ENCODE data around the gene SERPINA3. TPM values are rescaled to one million over a fixed set of nuclear protein-coding genes. Genes with fewer than 3 reads are reported as not detected.

Gene SERPINA3
- total and polyA plus RNA-seq, 9 donors: 49.6 to 291 (median 224) TPM

GRCh38 chr14:94646066-94646465 is 33.9 kb downstream of the SERPINA3 start:
- WGBS, 3 donors: 93 to 97% (median 96%) methylated on average over 2 of the region's 2 CpGs
- Histone ChIP-seq H3K27ac (no peak overlapping the region), H3K36me3 (no peaks in the 10 kb centered on the region), H3K4me1 (ENCODE audit: insufficient read depth) (no peaks in the 10 kb centered on the region), H3K27me3 (no peaks in the 10 kb centered on the region), H3K4me3 (no peak overlapping the region), H3K9me3 (no peaks in the 10 kb centered on the region)
- intact Hi-C loops (cut with DNase I): no loop called here
- DNase-seq: no peak
- no peak for TF ChIP-seq EP300 (IDR thresholded peaks at IDR 0.05)
- TF ChIP-seq POLR2A (IDR thresholded peaks at IDR 0.05): no peak
- TF ChIP-seq, protein P1, sequence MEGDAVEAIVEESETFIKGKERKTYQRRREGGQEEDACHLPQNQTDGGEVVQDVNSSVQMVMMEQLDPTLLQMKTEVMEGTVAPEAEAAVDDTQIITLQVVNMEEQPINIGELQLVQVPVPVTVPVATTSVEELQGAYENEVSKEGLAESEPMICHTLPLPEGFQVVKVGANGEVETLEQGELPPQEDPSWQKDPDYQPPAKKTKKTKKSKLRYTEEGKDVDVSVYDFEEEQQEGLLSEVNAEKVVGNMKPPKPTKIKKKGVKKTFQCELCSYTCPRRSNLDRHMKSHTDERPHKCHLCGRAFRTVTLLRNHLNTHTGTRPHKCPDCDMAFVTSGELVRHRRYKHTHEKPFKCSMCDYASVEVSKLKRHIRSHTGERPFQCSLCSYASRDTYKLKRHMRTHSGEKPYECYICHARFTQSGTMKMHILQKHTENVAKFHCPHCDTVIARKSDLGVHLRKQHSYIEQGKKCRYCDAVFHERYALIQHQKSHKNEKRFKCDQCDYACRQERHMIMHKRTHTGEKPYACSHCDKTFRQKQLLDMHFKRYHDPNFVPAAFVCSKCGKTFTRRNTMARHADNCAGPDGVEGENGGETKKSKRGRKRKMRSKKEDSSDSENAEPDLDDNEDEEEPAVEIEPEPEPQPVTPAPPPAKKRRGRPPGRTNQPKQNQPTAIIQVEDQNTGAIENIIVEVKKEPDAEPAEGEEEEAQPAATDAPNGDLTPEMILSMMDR (IDR thresholded peaks at IDR 0.05): no peak

DNA sequence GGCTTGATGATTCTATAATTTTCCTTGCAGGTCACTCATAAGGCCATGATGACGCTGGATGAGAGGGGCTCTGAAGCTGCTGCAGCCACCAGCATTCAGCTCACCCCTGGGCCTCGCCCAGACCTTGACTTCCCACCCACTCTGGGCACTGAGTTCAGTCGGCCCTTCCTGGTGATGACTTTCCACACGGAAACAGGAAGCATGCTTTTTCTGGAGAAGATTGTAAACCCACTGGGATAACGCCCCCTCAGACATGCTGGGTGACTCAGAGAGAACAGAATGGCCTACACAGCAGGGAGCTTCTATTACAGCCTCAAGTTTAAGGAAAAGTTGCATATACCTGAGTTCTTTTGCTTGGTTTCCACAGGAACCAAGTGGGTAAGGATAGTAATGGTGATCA is 34.3 kb downstream of the SERPINA3 start:
- no peak overlapping the region for H3K27ac ChIP-seq
- no peak overlapping the region for H3K4me3 ChIP-seq
- intact Hi-C loops (cut with DNase I): no loop called here
- H3K36me3 ChIP-seq: no peaks in the 10 kb centered on the region
- DNase-seq: no peak
- H3K27me3 ChIP-seq: no peaks in the 10 kb centered on the region
- no peaks in the 10 kb centered on the region for H3K4me1 ChIP-seq (ENCODE audit: insufficient read depth)
- no peak for TF ChIP-seq EP300 (IDR thresholded peaks at IDR 0.05)
- TF ChIP-seq POLR2A (IDR thresholded peaks at IDR 0.05): no peak
- TF ChIP-seq, protein P1 (IDR thresholded peaks at IDR 0.05): no peak
- no peaks in the 10 kb centered on the region for H3K9me3 ChIP-seq
- 34 to 44% (median 35%) methylated on average over 5 of the region's 5 CpGs for WGBS, 3 donors

DNA sequence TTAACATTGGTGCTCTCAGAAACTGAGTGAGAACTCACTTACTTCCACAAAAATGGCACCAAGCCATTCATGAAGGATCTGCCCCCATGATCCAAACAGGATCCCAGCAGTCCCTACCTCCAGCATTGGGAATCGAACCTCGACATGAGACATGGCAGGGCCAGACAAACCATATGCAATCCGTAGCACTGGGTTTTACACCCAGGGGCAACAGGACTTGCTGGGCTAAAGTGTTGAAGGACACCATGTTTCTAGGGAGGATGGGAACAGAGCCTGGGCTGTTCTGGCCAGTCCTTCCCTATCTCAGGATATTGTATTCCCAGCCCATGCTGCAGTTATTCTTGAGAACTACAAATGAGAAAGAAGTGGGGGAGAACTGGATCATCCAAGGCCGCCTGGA is 36.6 kb downstream of the SERPINA3 start:
- no peak overlapping the region for H3K4me3 ChIP-seq
- 82 to 96% (median 82%) methylated on average over 4 of the region's 4 CpGs for WGBS, 3 donors
- no peaks in the 10 kb centered on the region for H3K4me1 ChIP-seq (ENCODE audit: insufficient read depth)
- intact Hi-C loops (cut with DNase I): no loop called here
- no peaks in the 10 kb centered on the region for H3K9me3 ChIP-seq
- H3K36me3 ChIP-seq: no peaks in the 10 kb centered on the region
- DNase-seq: no peak
- H3K27me3 ChIP-seq: no peaks in the 10 kb centered on the region
- TF ChIP-seq POLR2A (IDR thresholded peaks at IDR 0.05) (no peak), EP300 (IDR thresholded peaks at IDR 0.05) (no peak)
- TF ChIP-seq, protein P1 (IDR thresholded peaks at IDR 0.05): no peak
- H3K27ac ChIP-seq: no peak overlapping the region

DNA sequence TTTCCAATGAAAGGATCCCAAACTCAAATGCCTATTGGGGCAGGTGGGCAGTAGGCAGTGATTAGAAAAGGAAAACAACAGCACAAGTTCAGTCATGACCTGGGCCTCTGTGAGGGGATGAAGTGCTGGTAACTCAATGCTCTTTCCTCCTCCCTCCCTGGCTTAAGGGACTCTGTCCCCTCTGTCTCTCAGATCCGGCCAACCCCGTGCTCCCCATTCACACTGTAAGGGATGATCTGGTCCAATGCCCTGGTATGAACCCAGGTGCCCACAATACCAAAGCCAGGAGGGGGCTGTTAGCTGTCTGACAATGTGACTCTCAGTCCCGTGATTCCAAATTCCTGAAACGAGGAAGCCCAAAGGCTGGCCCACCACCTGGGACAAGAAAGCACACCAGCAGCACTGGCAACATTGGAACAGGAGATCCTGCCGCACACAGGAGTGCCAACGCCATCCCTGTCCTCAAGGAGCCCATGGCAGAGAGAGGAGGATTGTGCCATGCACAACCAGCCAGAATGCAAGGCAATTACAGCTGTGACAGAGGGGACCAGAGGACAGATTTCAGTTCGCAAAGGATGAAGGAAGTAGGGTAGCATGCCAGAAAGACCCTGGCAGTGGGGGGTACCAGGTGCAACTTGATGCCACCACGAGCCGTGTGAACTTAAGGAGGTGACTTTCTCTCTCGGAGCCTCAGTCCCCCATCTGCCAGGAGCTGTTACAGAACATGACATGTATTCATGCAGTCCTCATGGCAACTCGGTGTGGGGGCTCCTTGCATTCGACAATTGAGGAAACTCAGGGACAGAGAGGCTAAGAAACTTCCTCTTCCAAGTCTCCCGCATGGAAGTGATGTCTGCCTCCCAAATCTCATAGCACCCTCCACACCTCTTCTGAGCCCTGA is 37.6 kb downstream of the SERPINA3 start:
- H3K27ac ChIP-seq: no peak overlapping the region
- H3K36me3 ChIP-seq: no peaks in the 10 kb centered on the region
- no peaks in the 10 kb centered on the region for H3K9me3 ChIP-seq
- WGBS, 3 donors: 81 to 86% (median 85%) methylated on average over 13 of the region's 13 CpGs
- H3K4me1 ChIP-seq (ENCODE audit: insufficient read depth): no peaks in the 10 kb centered on the region
- DNase-seq: no peak
- intact Hi-C loops (cut with DNase I): no loop called here
- no peaks in the 10 kb centered on the region for H3K27me3 ChIP-seq
- H3K4me3 ChIP-seq: no peak overlapping the region
- TF ChIP-seq EP300 (IDR thresholded peaks at IDR 0.05) (no peak), POLR2A (IDR thresholded peaks at IDR 0.05) (no peak)
- TF ChIP-seq, protein P1 (IDR thresholded peaks at IDR 0.05): no peak

All from ovary (tissue), 9 donors.